Stimulated activated CD8-positive, alpha-beta memory T cell treated with anti-CD3 and anti-CD28 coated beads, Interleukin-2, amount 100 ng/mL, for 48 hours (primary cell): ENCODE results near the gene LACTB.

Source experiments
- DNase-seq, 2 donors: peaks; one replicate each; pipeline ENCODE4 v3.0.0-alpha.2; 2020; ENCODE audit warnings: low read depth in 2 of 2

LACTB gene

GRCh38 chr15:63124506-63124905 is 2.8 kb downstream of the LACTB start:
- DNase-seq: no peak

- DNase-seq: no peak
These were observed 5.1 kb downstream of the LACTB start for GRCh38 chr15:63126726-63127125.

- no peak for DNase-seq
These were observed 12.1 kb downstream of the LACTB start for GRCh38 chr15:63133786-63134185.

DNA sequence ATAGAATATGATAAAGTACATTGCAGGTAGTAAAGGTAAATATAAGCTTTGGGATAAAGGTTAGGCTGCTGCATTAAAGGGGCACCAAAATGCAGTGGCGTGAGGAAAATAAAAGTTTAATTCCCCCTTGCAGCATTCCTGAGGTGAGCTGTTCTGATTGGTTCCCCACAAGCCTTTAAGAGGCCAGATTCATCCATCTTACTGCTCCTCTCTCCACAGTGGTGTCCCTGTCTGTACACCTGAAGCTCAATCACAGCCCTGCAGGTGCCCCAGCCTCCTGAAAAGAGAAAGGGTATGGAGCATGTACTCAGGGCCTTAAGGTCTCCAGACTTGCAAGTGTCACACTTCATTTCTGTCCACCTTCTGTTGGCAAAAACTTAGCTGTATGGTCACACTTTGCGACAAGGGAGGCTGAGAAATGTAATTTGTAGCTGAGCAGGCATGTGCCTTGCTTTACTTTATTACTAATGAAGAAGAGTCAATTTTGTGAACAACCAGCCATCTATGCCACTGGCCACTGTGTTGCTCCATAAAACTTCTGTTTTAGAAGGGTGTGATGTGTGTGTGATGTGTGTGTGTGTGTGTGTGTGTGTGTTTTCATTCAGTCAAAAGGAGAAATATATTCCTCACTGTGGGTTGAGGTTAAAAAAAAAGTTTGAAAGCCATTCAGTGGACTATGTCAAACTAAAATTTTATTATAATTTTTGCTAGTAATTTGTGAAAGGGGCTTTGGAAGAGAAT is 12.8 kb downstream of the LACTB start:
- DNase-seq: no peak

DNA sequence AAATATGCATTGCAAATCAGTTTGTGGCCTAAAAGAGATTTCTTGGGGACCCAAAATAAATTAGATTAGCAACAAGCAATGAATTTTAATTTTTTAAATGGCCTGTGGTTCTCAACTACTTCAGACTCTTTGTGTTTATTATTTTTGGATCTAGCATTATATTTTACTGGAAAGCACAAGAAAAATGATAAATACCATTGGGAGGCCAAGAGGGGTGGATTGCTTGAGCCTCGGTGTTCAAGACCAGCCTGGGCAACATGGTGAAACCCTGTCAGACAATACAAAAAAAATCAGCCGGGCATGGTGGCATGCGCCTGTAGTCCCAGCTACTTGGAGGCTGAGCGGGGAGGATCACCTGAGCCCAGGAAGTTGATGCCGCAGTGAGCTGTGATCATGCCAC is 13.6 kb downstream of the LACTB start:
- DNase-seq: no peak

DNA sequence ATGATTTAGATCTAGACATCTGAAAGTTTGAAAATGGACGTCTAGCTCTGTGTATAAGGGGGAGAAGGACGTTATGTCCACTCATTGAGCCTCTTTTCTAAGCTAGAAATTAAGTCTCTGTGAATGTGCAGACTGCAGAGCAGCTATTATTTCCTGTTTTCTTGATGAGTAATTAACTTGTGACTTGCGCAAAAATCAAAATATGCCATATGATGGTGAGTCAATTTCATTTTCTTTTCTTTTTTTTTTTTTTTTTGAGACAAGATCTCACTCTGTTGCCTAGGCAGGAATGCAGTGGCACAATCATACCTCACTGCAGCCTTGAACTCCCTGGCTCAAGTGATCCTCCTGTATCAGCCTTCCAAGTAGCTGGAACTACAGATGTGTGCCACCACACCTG is 14.1 kb downstream of the LACTB start:
- no peak for DNase-seq

- no peak for DNase-seq
These were observed 15.1 kb downstream of the LACTB start for GRCh38 chr15:63136742-63137141.

DNA sequence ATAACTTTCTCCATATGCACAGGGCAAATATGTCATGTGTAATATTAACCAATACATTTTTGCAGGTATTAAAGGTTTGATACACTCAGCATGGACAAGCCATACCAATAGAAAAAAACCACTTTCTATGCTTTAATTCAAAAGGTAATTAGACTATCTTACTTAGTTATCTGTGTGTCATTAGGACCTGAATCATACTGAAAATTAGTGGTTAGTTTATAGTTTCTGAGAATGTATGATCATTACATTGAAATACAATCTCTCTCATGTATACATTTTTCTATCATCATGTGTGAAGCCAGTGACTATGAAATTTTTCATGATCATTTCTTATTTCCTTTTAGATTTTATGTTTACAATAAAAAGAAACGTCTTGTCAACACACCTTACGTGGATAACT is 19.3 kb downstream of the LACTB start:
- no peak for DNase-seq

DNA sequence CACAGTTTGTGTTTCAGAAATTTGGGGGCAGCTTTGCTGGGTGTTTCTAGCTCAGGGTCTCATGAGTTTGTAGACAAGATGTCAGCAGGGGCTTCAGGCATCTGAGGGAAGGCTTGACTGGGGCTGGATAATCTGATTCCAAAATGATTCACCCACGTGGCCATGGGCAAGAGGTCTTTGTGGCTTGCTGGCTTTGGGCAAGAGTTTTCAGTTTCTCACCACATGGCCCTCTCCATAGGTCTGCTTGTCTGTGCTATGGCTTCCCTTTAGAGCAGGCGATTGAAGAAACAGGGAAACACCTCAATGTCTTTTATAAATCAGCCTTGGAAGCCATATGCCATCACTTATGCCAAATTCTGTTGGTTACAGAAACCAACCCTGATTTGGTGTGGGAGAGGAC is 23.8 kb downstream of the LACTB start:
- DNase-seq: no peak

- DNase-seq: no peak
These were observed 25.0 kb downstream of the LACTB start for GRCh38 chr15:63146684-63147083.

DNA sequence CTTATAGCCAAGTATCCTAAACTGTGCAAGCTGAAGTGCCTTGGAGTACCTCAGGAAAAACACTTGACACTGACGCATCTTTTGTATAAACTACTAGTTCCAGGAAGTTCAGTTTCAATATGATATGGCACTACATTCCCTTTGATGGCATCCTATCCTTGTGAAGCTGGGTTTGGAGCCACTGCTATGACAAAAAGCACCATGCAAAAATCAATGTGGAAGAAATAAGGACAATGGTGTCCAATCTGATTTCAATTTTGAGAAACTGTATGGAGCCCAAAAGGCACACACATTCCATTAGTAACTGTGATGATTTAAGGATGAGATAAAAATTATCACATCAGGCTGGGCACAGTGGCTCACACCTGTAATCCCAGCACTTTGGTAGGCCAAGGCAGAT is 30.0 kb downstream of the LACTB start:
- no peak for DNase-seq

DNA sequence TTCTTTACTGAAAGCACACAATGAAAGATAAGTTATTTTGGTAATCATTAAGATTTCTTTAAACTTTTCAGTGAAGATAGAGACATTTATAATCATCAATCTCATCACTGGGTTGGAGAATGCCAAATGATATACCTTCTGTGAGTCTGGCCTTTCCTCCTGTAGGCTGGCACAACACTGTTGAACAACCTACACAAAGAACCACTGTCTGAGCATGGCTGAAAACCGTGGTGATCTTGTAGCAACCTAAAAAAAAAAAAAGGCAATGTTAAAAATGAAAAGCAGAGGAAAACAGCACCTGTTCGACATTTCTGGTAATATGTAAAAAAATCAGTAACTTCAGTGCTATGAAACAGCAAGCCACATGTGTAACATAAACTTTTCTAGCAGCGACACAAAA is 33.8 kb downstream of the LACTB start:
- no peak for DNase-seq

DNA sequence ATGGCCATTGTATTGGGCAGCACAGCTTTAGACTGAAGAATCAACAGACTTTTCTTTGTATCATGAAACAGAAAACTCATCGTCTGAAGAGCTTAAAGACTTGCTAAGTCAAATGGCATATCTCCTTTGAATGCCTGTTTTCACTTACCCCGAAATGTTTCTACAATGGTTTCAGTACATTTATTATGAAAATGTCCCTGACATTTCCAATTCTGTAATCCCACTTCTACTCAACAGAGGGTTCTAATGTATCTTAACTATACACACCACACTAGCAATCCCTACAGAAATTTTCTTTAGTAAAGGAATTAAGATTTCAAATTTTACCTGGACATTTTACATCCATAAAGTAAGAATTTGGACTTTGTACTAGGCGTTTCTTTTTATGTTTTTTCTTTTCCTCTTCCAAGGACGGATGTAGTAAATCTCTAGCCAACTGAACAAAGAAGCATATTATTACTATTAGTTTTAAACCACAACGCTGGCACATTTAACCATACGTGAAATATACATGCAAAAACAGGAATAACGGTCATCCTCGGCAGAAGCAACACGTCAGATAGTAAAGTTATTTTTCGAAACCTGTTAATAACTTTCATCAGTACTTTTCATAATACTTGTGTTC is 34.5 kb downstream of the LACTB start:
- DNase-seq: no peak

DNA sequence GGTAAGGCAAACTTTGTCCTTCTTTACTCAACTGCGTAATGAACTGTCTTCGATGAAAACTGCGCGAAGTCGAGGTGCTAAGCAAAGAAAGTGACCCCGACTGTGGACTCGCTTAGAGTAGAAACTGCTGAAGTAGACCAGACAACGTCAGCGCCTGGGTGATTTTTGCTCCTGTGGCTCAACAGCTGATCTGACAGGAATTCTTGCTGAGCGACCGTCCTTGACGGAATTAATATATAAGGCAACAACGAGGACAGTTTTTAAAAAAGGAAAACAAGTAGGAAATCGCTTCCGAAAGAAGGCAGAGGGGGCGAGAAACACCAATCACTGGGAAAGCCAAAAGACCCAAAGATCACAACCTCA is 35.1 kb downstream of the LACTB start:
- DNase-seq: no peak

- peak; percentile 78 to 85 for DNase-seq
These were observed 35.6 kb downstream of the LACTB start, which contains the start of gene RPS27L for GRCh38 chr15:63157118-63157843. RPS27L (minus strand) TSS chr15:63157477; CDS start chr15:63157405, 72 bp downstream.

GRCh38 chr15:63157891-63158431 is 36.3 kb downstream of the LACTB start:
- DNase-seq: no peak

DNA sequence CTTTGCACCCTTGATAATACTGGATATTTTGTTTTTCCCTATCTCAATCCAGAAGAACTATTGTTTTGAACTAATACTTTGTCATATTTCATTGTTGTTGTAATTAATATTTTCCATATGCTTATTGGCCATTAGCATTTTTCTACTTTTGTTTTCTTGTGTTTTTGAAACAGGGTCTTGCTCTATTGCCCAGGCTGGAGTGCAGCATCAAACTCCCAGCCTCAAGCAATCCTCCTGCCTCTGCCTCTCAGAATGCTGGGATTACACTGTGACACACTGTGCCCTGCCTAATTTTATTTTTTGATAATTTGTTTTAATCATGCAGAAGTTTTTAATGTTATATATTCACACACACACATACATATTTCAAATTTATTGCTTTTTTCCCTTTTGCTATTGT is 39.0 kb downstream of the LACTB start:
- DNase-seq: no peak

GRCh38 chr15:63163217-63163616 is 41.6 kb downstream of the LACTB start:
- DNase-seq: no peak

- DNase-seq: no peak
These were observed 43.7 kb downstream of the LACTB start for GRCh38 chr15:63165166-63165859.

DNA sequence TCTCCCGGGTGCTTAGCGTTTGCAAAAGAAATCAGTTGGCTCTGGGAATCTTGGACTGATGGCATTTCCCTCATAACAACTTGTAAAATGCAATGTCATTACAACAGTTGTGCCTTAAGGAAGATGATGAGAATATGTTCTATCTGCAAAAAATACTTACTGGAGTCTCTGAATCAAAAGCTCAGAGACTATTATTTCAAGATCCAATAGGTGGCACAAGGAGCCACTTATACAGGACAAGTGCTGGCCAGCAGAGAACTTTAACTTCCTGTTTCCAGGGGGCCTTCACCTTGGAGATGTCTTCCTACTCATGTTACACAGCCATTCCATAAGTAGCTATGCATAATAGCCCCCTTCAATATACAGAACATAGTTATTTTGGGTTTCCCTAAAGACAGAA is 44.6 kb downstream of the LACTB start:
- DNase-seq: no peak

DNA sequence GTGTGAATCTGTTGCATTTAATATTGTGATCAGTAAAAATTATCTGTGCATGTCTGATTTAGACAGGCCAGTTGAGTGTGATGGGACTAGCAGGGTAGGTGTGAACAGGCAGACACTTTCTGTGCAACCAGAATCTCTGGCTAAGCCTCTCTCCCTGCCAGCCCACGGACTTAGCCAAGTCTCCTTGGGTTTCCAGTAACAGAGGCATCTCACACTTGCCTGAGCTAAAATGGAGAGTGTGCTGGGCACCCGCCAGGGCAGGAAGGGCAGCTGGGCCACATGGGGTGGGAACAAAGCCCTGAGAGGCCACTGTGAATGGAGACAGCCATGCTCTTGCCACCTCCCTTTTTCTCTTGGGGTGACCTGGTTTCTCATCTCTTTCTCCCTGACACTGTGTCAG is 48.1 kb downstream of the LACTB start:
- DNase-seq: no peak

GRCh38 chr15:63172376-63172775 is 50.7 kb downstream of the LACTB start:
- DNase-seq: no peak
